GM23338 (cell line): Measurements from ENCODE around the gene THADA.

Experiments used
- CTCF ChIP-seq, 2 experiments: fragments of 200-600 bp in 1 of 2; sonication (generic) in 1 of 2; conservative IDR thresholded peaks; 2 replicates each; pipeline versions ENCODE4 v1.5.1 to v1.6.1; 2016 to 2017; ENCODE audit warnings: antibody characterized with exemption in 2 of 2, low read depth in 2 of 2, mild to moderate bottlenecking in 2 of 2, moderate library complexity in 1 of 2
- ETS1 ChIP-seq: IDR thresholded peaks from 2 replicates; pipeline ENCODE4 v1.6.1; 2016; ENCODE audit warnings: antibody characterized with exemption

GRCh38 chr2:43465234-43465633 is 130.6 kb downstream of the THADA start:
- TF ChIP-seq ETS1 (no peak), CTCF (conservative IDR thresholded peaks at IDR 0.05; ENCODE audit: low read depth in 2 of 2) (no peak)
